ENCODE data around the gene KCNJ3. TPM values are rescaled to one million over a fixed set of nuclear protein-coding genes. Genes with fewer than 3 reads are reported as not detected.

Gene KCNJ3, protein sequence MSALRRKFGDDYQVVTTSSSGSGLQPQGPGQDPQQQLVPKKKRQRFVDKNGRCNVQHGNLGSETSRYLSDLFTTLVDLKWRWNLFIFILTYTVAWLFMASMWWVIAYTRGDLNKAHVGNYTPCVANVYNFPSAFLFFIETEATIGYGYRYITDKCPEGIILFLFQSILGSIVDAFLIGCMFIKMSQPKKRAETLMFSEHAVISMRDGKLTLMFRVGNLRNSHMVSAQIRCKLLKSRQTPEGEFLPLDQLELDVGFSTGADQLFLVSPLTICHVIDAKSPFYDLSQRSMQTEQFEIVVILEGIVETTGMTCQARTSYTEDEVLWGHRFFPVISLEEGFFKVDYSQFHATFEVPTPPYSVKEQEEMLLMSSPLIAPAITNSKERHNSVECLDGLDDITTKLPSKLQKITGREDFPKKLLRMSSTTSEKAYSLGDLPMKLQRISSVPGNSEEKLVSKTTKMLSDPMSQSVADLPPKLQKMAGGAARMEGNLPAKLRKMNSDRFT
- 0.29 and 0.35 TPM in 2 replicates for total RNA-seq

DNA sequence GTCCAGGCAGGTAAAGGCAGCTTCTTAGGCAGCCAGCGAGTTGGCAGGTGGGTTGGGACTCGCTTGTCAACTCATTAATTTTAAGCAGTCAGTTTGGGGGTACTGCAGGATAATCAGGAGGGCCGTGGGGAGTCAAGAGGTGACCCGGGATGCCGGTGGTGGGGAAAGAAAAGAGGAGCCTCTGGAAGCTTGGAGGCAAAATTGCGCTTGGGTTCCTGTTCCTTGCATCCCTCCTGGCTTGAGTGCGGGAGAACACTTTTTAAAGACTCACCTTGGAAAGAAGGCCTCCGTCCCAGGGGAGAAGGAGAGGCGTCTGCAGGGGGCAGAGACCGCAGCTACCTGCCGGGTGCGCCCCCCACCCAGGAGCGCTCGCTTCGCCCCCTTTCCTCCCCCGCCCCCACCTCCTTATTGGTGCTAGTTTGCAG is at the start of gene KCNJ3:
Gene KCNJ3, plus strand, starts transcription at position 400 of the 425 bp plus-strand sequence. CDS start 81 bp downstream, outside the sequence.

Data from myometrial cell (primary cell).